ENCODE measurements around the gene CD68. TPM values are rescaled to one million over a fixed set of nuclear protein-coding genes. Genes with fewer than 3 reads are reported as not detected.
A peak's percentile ranks its signal among the peaks of the same experiment; 100 is the strongest.

CD68 gene
- 4.0 and 6.6 TPM in 2 replicates for total RNA-seq (2014; rRNA removed; shearing (Covaris generic))

GRCh38 chr17:7579001-7579833, at the start of gene CD68:
Gene CD68 (plus strand): TSS chr17:7579638. CDS start chr17:7579678, 40 bp downstream.
- DNase-seq (ENCODE audit: low spot score): peak; percentile 84

- no peak for DNase-seq (ENCODE audit: low spot score)
Measured at GRCh38 chr17:7530023-7530900, 49.2 kb upstream of the CD68 start.

GRCh38 chr17:7538050-7538449, 41.4 kb upstream of the CD68 start:
- DNase-seq (ENCODE audit: low spot score): no peak

GRCh38 chr17:7538891-7539545, 40.4 kb upstream of the CD68 start:
- DNase-seq (ENCODE audit: low spot score): no peak

GRCh38 chr17:7541074-7541621, 38.3 kb upstream of the CD68 start:
- no peak for DNase-seq (ENCODE audit: low spot score)

- DNase-seq (ENCODE audit: low spot score): no peak
Measured at GRCh38 chr17:7544911-7545310, 34.5 kb upstream of the CD68 start.

GRCh38 chr17:7548585-7549400, 30.6 kb upstream of the CD68 start, which contains the start of gene TNFSF12:
Gene TNFSF12 (plus strand): TSS chr17:7549058. CDS start chr17:7549154, 96 bp downstream.
- no peak for DNase-seq (ENCODE audit: low spot score)

- no peak for DNase-seq (ENCODE audit: low spot score)
Measured at GRCh38 chr17:7549401-7550055, 29.9 kb upstream of the CD68 start.

- DNase-seq (ENCODE audit: low spot score): no peak
Measured at GRCh38 chr17:7550344-7550743, 29.1 kb upstream of the CD68 start.

GRCh38 chr17:7551396-7551795, 28.0 kb upstream of the CD68 start:
- DNase-seq (ENCODE audit: low spot score): no peak

- DNase-seq (ENCODE audit: low spot score): no peak
Measured at GRCh38 chr17:7552621-7553051, 26.8 kb upstream of the CD68 start.

- DNase-seq (ENCODE audit: low spot score): no peak
Measured at GRCh38 chr17:7553356-7553755, 26.1 kb upstream of the CD68 start.

- DNase-seq (ENCODE audit: low spot score): no peak
Measured at GRCh38 chr17:7555320-7555948, 24.0 kb upstream of the CD68 start.

- no peak for DNase-seq (ENCODE audit: low spot score)
Measured at GRCh38 chr17:7556627-7557026, 22.8 kb upstream of the CD68 start.

- DNase-seq (ENCODE audit: low spot score): no peak
Measured at GRCh38 chr17:7557147-7557764, 22.2 kb upstream of the CD68 start.

GRCh38 chr17:7557775-7558543, 21.5 kb upstream of the CD68 start:
- DNase-seq (ENCODE audit: low spot score): peak; percentile 77

GRCh38 chr17:7558544-7559319, 20.7 kb upstream of the CD68 start, which contains the start of gene TNFSF13:
Gene TNFSF13 (plus strand): TSS chr17:7558750. CDS start chr17:7559040, 290 bp downstream.
- no peak for DNase-seq (ENCODE audit: low spot score)

Data from HT-29 (cell line).